Testis (tissue), 2 donors: ENCODE measurements around the gene RASGRF1.

Source experiments
- POLR2A ChIP-seq: fragments of 450-650 bp; IDR thresholded peaks from one replicate; pipeline ENCODE4 v1.6.1; 2017; ENCODE audit warnings: antibody characterized with exemption, mild to moderate bottlenecking, moderate library complexity
- TF ChIP-seq, protein P1 (sequence below), 3 experiments: fragments of 450-650 bp in 2 of 3; fragments of 200-600 bp in 1 of 3; sonication (generic) in 1 of 3; IDR thresholded peaks; one replicate each; pipeline ENCODE4 v1.5.1; 2016 to 2019; ENCODE audit warnings: antibody characterized with exemption in 3 of 3, mild to moderate bottlenecking in 2 of 3, moderate library complexity in 1 of 3

DNA sequence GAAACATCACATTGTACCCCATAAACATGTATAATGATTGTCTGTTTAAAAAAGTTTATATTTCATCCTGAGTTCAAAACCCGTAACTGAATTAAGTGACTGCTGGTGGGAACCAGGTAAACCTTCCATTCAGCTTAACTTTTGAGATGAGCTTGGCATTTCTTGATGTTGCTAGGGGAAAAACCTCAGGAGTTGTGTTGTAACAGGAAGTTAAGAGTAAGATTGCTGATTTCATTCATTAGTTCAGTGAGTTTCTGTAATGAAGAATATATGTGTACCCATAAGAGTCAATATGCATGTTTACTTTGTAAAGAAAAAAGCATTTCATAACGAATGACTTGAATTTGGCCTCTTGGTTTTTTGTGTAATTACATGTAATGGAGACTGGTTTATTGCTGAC is 178.3 kb downstream of the RASGRF1 start:
- TF ChIP-seq, protein P1, sequence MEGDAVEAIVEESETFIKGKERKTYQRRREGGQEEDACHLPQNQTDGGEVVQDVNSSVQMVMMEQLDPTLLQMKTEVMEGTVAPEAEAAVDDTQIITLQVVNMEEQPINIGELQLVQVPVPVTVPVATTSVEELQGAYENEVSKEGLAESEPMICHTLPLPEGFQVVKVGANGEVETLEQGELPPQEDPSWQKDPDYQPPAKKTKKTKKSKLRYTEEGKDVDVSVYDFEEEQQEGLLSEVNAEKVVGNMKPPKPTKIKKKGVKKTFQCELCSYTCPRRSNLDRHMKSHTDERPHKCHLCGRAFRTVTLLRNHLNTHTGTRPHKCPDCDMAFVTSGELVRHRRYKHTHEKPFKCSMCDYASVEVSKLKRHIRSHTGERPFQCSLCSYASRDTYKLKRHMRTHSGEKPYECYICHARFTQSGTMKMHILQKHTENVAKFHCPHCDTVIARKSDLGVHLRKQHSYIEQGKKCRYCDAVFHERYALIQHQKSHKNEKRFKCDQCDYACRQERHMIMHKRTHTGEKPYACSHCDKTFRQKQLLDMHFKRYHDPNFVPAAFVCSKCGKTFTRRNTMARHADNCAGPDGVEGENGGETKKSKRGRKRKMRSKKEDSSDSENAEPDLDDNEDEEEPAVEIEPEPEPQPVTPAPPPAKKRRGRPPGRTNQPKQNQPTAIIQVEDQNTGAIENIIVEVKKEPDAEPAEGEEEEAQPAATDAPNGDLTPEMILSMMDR (IDR thresholded peaks at IDR 0.05), result no peak
- no peak for TF ChIP-seq POLR2A
